ENCODE data around the gene INTU.

Gene INTU

DNA sequence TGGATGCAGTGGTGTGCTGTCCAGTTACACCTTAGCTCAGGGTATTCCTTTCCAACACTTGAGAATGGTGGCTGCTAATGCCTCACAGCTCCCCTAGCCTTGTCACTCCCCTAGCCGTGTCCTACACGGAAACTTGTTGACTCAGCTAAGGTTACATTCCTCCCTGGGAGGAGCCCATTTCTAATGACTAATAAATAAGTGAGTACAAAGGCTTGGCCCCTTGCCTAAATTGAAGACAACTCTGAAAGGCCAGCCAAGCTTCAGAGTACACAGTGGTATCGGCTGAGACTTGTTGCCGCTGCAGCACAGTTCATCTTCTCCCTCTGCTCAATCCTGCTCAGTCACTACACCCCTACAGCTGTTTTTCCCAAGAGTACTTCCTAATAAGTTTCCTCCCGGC is 76.2 kb downstream of the INTU start:
- no peak overlapping the region for H3K23ac ChIP-seq (ENCODE audit: low read length in 2 of 2)
- H3K4me3 ChIP-seq (ENCODE audit: insufficient read depth in 1 of 2, low read depth in 1 of 2, low read length in 2 of 2): no peak overlapping the region
- H3K79me1 ChIP-seq (replicated peaks; ENCODE audit: low read length, poor library complexity, severe bottlenecking): no peaks in the 10 kb centered on the region
- peak overlapping the region; percentile 46 for H3K27ac ChIP-seq (ENCODE audit: low read length, poor library complexity, severe bottlenecking)
- no peak overlapping the region for H4K8ac ChIP-seq (ENCODE audit: low read length)
- H4K91ac ChIP-seq (ENCODE audit: low read length): no peak overlapping the region
- H3K4me2 ChIP-seq (ENCODE audit: low read length, poor library complexity, severe bottlenecking): peak overlapping the region; percentile 23
- H3K18ac ChIP-seq (ENCODE audit: low read depth in 1 of 2, low read length in 2 of 2): no peak overlapping the region
- peak; percentile 47 for DNase-seq
- H2BK5ac ChIP-seq (ENCODE audit: low read depth, low read length, poor library complexity, severe bottlenecking): no peak overlapping the region
- H3K36me3 ChIP-seq (ENCODE audit: control insufficient read depth in 1 of 2, insufficient read depth in 2 of 2, low read depth in 1 of 2, low read length in 2 of 2): peaks cover 5 to 8% of the 10 kb centered on the region in 2 experiments
- H2BK12ac ChIP-seq (ENCODE audit: low read length in 2 of 2): no peak overlapping the region
- H2BK120ac ChIP-seq (ENCODE audit: low read depth, low read length): no peak overlapping the region
- no peak overlapping the region for H2AK5ac ChIP-seq (ENCODE audit: low read length, severe bottlenecking)
- peaks cover 4% of the 10 kb centered on the region for H3K4me1 ChIP-seq (ENCODE audit: control insufficient read depth, insufficient read depth, low read depth, low read length)
- H3K4ac ChIP-seq (ENCODE audit: low read depth in 1 of 2, low read length in 2 of 2): no peak overlapping the region
- no peaks in the 10 kb centered on the region for H3K9me3 ChIP-seq (ENCODE audit: control insufficient read depth, low read length)
- no peak overlapping the region for H3K9ac ChIP-seq (ENCODE audit: low read length)
- H2BK15ac ChIP-seq (ENCODE audit: low read depth, poor library complexity, severe bottlenecking): no peak overlapping the region
- no peak overlapping the region for H2AFZ ChIP-seq (ENCODE audit: low read depth, low read length)
- no peaks in the 10 kb centered on the region for H3K27me3 ChIP-seq (ENCODE audit: control insufficient read depth in 1 of 2, insufficient read depth in 1 of 2, low read length in 2 of 2)
- H3K14ac ChIP-seq (ENCODE audit: low read length in 2 of 2): no peak overlapping the region
- WGBS: 78% methylated on average over 3 of the region's 5 CpGs

DNA sequence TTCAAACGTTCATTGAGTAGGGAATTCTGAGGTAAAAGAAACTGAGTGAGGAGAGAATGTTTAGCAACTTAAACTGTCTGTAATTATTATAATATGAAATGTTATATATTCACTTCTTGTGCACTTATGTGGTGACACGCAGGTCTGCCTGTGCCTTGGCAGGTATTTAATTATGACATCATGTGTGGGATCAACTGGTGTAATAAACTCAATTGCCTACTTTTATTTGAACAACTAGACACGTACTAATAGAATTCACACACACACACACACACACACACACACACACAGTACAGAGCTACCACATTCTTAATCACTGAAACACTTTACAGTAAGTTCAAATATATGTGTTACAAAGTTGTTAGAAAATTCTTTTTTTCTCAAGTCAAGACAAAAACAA is 76.7 kb downstream of the INTU start:
- no peak overlapping the region for H2AFZ ChIP-seq (ENCODE audit: low read depth, low read length)
- WGBS: no CpG with 5 or more reads among the region's 3 CpGs
- H3K4ac ChIP-seq (ENCODE audit: low read depth in 1 of 2, low read length in 2 of 2): no peak overlapping the region
- H3K79me1 ChIP-seq (replicated peaks; ENCODE audit: low read length, poor library complexity, severe bottlenecking): no peaks in the 10 kb centered on the region
- H3K18ac ChIP-seq (ENCODE audit: low read depth in 1 of 2, low read length in 2 of 2): no peak overlapping the region
- no peak overlapping the region for H3K27ac ChIP-seq (ENCODE audit: low read length, poor library complexity, severe bottlenecking)
- H2BK120ac ChIP-seq (ENCODE audit: low read depth, low read length): no peak overlapping the region
- no peaks in the 10 kb centered on the region for H3K27me3 ChIP-seq (ENCODE audit: control insufficient read depth in 1 of 2, insufficient read depth in 1 of 2, low read length in 2 of 2)
- H3K4me3 ChIP-seq (ENCODE audit: insufficient read depth in 1 of 2, low read depth in 1 of 2, low read length in 2 of 2): no peak overlapping the region
- H4K91ac ChIP-seq (ENCODE audit: low read length): no peak overlapping the region
- no peak overlapping the region for H2AK5ac ChIP-seq (ENCODE audit: low read length, severe bottlenecking)
- H4K8ac ChIP-seq (ENCODE audit: low read length): no peak overlapping the region
- H3K36me3 ChIP-seq (ENCODE audit: control insufficient read depth in 1 of 2, insufficient read depth in 2 of 2, low read depth in 1 of 2, low read length in 2 of 2): peaks cover 5 to 8% of the 10 kb centered on the region in 2 experiments
- no peak overlapping the region for H2BK15ac ChIP-seq (ENCODE audit: low read depth, poor library complexity, severe bottlenecking)
- H2BK5ac ChIP-seq (ENCODE audit: low read depth, low read length, poor library complexity, severe bottlenecking): no peak overlapping the region
- H3K9ac ChIP-seq (ENCODE audit: low read length): no peak overlapping the region
- no peak overlapping the region for H3K4me2 ChIP-seq (ENCODE audit: low read length, poor library complexity, severe bottlenecking)
- H3K4me1 ChIP-seq (ENCODE audit: control insufficient read depth, insufficient read depth, low read depth, low read length): peaks cover 4% of the 10 kb centered on the region
- H3K14ac ChIP-seq (ENCODE audit: low read length in 2 of 2): no peak overlapping the region
- no peak overlapping the region for H2BK12ac ChIP-seq (ENCODE audit: low read length in 2 of 2)
- H3K23ac ChIP-seq (ENCODE audit: low read length in 2 of 2): no peak overlapping the region
- no peaks in the 10 kb centered on the region for H3K9me3 ChIP-seq (ENCODE audit: control insufficient read depth, low read length)
- DNase-seq: no peak

DNA sequence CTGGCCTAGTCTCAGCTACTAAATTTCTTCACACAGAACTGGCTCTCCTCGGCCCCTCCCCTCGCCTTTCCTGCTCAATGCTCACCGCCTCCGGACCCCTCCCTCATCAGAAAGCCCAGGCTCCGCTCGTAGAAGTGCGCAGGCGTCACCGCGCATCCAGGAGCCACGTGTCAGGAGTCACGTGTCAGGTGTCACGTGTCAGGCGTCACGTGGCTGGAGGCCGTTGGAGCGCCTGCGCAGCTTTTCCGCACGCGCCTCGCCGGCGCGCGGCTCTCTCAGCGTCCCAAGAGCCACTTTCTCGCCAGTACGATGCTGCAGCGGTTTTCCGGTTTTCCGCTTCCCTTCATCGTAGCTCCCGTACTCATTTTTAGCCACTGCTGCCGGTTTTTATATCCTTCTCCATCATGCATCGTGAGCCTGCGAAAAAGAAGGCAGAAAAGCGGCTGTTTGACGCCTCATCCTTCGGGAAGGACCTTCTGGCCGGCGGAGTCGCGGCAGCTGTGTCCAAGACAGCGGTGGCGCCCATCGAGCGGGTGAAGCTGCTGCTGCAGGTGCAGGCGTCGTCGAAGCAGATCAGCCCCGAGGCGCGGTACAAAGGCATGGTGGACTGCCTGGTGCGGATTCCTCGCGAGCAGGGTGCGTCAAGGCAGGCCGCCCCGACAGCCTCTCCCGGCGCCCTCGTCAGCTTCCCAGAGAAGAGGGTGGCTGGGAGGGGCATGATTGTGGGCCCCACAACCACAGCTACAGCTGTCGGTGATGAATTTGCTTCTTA is 97.6 kb downstream of the INTU start, which contains the start of gene SLC25A31:
Gene SLC25A31 (plus strand): TSS at position 259 of the 772 bp plus-strand sequence. CDS start 146 bp downstream, at position 405.
- Histone ChIP-seq H3K9ac (ENCODE audit: low read length) (no peak within 1 kb of the TSS), H3K23ac (ENCODE audit: low read length in 2 of 2) (no peak within 1 kb of the TSS), H3K27me3 (ENCODE audit: control insufficient read depth in 1 of 2, insufficient read depth in 1 of 2, low read length in 2 of 2) (no peaks in the 10 kb centered on the region), H2AFZ (ENCODE audit: low read depth, low read length) (no peak within 1 kb of the TSS), H3K9me3 (ENCODE audit: control insufficient read depth, low read length) (no peaks in the 10 kb centered on the region), H2BK5ac (ENCODE audit: low read depth, low read length, poor library complexity, severe bottlenecking) (no peak within 1 kb of the TSS), H3K18ac (ENCODE audit: low read depth in 1 of 2, low read length in 2 of 2) (no peak within 1 kb of the TSS), H4K8ac (ENCODE audit: low read length) (no peak within 1 kb of the TSS), H3K36me3 (ENCODE audit: control insufficient read depth in 1 of 2, insufficient read depth in 2 of 2, low read depth in 1 of 2, low read length in 2 of 2) (peaks cover 0 to 8% of the 10 kb centered on the region in 2 experiments), H3K4ac (ENCODE audit: low read depth in 1 of 2, low read length in 2 of 2) (no peak within 1 kb of the TSS), H3K4me3 (ENCODE audit: insufficient read depth in 1 of 2, low read depth in 1 of 2, low read length in 2 of 2) (no peak within 1 kb of the TSS), H2BK15ac (ENCODE audit: low read depth, poor library complexity, severe bottlenecking) (peak within 1 kb of the TSS; percentile 7), H3K4me2 (ENCODE audit: low read length, poor library complexity, severe bottlenecking) (no peak within 1 kb of the TSS), H3K14ac (ENCODE audit: low read length in 2 of 2) (peak within 1 kb of the TSS in 1 of 2 experiments; percentile 28), H4K91ac (ENCODE audit: low read length) (peak within 1 kb of the TSS; percentile 39), H2AK5ac (ENCODE audit: low read length, severe bottlenecking) (no peak within 1 kb of the TSS), H2BK12ac (ENCODE audit: low read length in 2 of 2) (no peak within 1 kb of the TSS), H3K27ac (ENCODE audit: low read length, poor library complexity, severe bottlenecking) (no peak within 1 kb of the TSS), H3K79me1 (replicated peaks; ENCODE audit: low read length, poor library complexity, severe bottlenecking) (no peaks in the 10 kb centered on the region), H2BK120ac (ENCODE audit: low read depth, low read length) (no peak within 1 kb of the TSS), H3K4me1 (ENCODE audit: control insufficient read depth, insufficient read depth, low read depth, low read length) (peaks cover 3% of the 10 kb centered on the region)
- no peak for DNase-seq
- 95% methylated on average over 61 of the region's 64 CpGs for WGBS

DNA sequence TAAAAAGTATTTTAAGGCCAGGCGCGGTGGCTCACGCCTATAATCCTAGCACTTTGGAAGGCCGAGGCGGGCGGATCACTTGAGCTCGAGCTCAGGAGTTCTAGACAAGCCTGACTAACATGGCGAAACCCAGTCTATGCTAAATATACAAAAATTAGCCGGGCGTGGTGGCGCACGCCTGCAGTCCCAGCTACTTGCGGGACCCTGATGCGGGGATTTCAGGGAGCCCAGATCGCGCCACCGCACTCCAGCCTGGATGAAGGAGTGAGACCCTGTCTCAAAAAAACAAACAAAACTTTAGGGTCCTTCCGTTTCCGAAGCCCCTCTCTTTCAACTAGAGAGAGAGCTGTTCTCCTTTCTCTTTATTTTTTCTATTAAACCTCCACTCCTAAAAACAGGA is 98.6 kb downstream of the INTU start:
- H3K14ac ChIP-seq (ENCODE audit: low read length in 2 of 2): no peak overlapping the region
- no peak overlapping the region for H3K4ac ChIP-seq (ENCODE audit: low read depth in 1 of 2, low read length in 2 of 2)
- no peak overlapping the region for H2BK5ac ChIP-seq (ENCODE audit: low read depth, low read length, poor library complexity, severe bottlenecking)
- no peak overlapping the region for H2BK12ac ChIP-seq (ENCODE audit: low read length in 2 of 2)
- H3K4me2 ChIP-seq (ENCODE audit: low read length, poor library complexity, severe bottlenecking): no peak overlapping the region
- no peak overlapping the region for H3K18ac ChIP-seq (ENCODE audit: low read depth in 1 of 2, low read length in 2 of 2)
- no peaks in the 10 kb centered on the region for H3K9me3 ChIP-seq (ENCODE audit: control insufficient read depth, low read length)
- WGBS: 94% methylated on average over 19 of the region's 19 CpGs
- no peak overlapping the region for H2BK120ac ChIP-seq (ENCODE audit: low read depth, low read length)
- no peak for DNase-seq
- no peak overlapping the region for H4K91ac ChIP-seq (ENCODE audit: low read length)
- no peak overlapping the region for H2BK15ac ChIP-seq (ENCODE audit: low read depth, poor library complexity, severe bottlenecking)
- no peak overlapping the region for H3K4me3 ChIP-seq (ENCODE audit: insufficient read depth in 1 of 2, low read depth in 1 of 2, low read length in 2 of 2)
- H3K79me1 ChIP-seq (replicated peaks; ENCODE audit: low read length, poor library complexity, severe bottlenecking): no peaks in the 10 kb centered on the region
- H3K4me1 ChIP-seq (ENCODE audit: control insufficient read depth, insufficient read depth, low read depth, low read length): peaks cover 3% of the 10 kb centered on the region
- no peaks in the 10 kb centered on the region for H3K27me3 ChIP-seq (ENCODE audit: control insufficient read depth in 1 of 2, insufficient read depth in 1 of 2, low read length in 2 of 2)
- H3K23ac ChIP-seq (ENCODE audit: low read length in 2 of 2): no peak overlapping the region
- H4K8ac ChIP-seq (ENCODE audit: low read length): no peak overlapping the region
- peaks cover 0 to 8% of the 10 kb centered on the region in 2 experiments for H3K36me3 ChIP-seq (ENCODE audit: control insufficient read depth in 1 of 2, insufficient read depth in 2 of 2, low read depth in 1 of 2, low read length in 2 of 2)
- H2AK5ac ChIP-seq (ENCODE audit: low read length, severe bottlenecking): no peak overlapping the region
- H3K27ac ChIP-seq (ENCODE audit: low read length, poor library complexity, severe bottlenecking): no peak overlapping the region
- H2AFZ ChIP-seq (ENCODE audit: low read depth, low read length): no peak overlapping the region
- H3K9ac ChIP-seq (ENCODE audit: low read length): no peak overlapping the region
